ENCODE measurements around the gene CD80. TPM values are rescaled to one million over a fixed set of nuclear protein-coding genes. Genes with fewer than 3 reads are reported as not detected.

CD80 gene
- polyA plus RNA-seq, 1 of the 3 experiments (the other 2 are of a cell fraction) = not detected

DNA sequence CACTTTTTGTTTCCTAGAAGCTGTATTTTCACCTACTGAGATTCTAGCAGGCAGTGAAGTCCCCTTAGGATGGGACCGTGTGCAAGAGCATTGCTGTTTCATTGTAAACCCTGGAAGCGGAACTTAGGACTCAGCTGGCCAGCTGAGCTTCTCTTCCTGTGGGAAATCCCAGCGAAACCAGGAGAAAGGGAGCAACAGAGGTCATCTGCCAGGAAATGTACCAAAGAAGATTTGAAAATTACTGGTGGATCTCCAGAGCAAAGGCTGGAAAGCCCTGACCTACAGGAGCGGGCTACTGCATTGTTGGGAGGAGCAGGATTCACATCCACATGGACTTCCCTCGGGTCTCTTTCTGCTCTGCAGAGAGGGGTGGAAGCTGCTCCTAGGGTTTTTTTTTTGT is 12.3 kb upstream of the CD80 start:
- TF ChIP-seq ELF1 (IDR thresholded peaks at IDR 0.05) (no peak), RFX5 (IDR thresholded peaks at IDR 0.05; ENCODE audit: low read length) (no peak), MXI1 (IDR thresholded peaks at IDR 0.05; ENCODE audit: low read depth, low read length) (no peak), RCOR1 (IDR thresholded peaks at IDR 0.05; ENCODE audit: low read length) (no peak), EZH2phosphoT487 (IDR thresholded peaks at IDR 0.05; ENCODE audit: borderline replicate concordance, low read depth) (no peak), MAX (IDR thresholded peaks at IDR 0.05; ENCODE audit: low read depth) (no peak), CHD2 (IDR thresholded peaks at IDR 0.05; ENCODE audit: low read length, partially characterized antibody) (no peak), TCF12 (IDR thresholded peaks at IDR 0.05) (no peak), GATA2 (CRISPR knock-in tag; IDR thresholded peaks at IDR 0.05) (no peak), NRF1 (IDR thresholded peaks at IDR 0.05; ENCODE audit: low read depth, low read length) (no peak), SMC3 (IDR thresholded peaks at IDR 0.05; ENCODE audit: low read depth, low read length) (no peak), FOXJ3 (CRISPR knock-in tag; IDR thresholded peaks at IDR 0.05) (no peak)
- TF ChIP-seq, protein P1, sequence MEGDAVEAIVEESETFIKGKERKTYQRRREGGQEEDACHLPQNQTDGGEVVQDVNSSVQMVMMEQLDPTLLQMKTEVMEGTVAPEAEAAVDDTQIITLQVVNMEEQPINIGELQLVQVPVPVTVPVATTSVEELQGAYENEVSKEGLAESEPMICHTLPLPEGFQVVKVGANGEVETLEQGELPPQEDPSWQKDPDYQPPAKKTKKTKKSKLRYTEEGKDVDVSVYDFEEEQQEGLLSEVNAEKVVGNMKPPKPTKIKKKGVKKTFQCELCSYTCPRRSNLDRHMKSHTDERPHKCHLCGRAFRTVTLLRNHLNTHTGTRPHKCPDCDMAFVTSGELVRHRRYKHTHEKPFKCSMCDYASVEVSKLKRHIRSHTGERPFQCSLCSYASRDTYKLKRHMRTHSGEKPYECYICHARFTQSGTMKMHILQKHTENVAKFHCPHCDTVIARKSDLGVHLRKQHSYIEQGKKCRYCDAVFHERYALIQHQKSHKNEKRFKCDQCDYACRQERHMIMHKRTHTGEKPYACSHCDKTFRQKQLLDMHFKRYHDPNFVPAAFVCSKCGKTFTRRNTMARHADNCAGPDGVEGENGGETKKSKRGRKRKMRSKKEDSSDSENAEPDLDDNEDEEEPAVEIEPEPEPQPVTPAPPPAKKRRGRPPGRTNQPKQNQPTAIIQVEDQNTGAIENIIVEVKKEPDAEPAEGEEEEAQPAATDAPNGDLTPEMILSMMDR (IDR thresholded peaks at IDR 0.05) = no peak
- POLR2A ChIA-PET = no interaction called here
- Histone ChIP-seq H3K27ac (ENCODE audit: low read depth in 2 of 2, low read length in 1 of 2) (no peak overlapping the region), H3K9me2 (no peaks in the 10 kb centered on the region), H3K4me2 (no peak overlapping the region), H3K36me3 (replicated peaks in 1 of 2; ENCODE audit: control insufficient read depth in 1 of 2, insufficient read depth in 2 of 2, low read length in 1 of 2) (no peaks in the 10 kb centered on the region), H3K4me1 (ENCODE audit: control insufficient read depth in 1 of 2, insufficient read depth in 2 of 2, low read depth in 1 of 2, low read length in 1 of 2) (no peaks in the 10 kb centered on the region), H3K79me2 (ENCODE audit: insufficient read depth) (no peaks in the 10 kb centered on the region), H2AFZ (ENCODE audit: low read depth) (no peak overlapping the region), H3F3A (replicated peaks; ENCODE audit: insufficient read depth) (no peaks in the 10 kb centered on the region), H3K27me3 (ENCODE audit: insufficient read depth) (no peaks in the 10 kb centered on the region), H3K9ac (no peak overlapping the region), H4K20me1 (ENCODE audit: insufficient read depth) (no peaks in the 10 kb centered on the region), H3K9me3 (no peaks in the 10 kb centered on the region), H3K4me3 (ENCODE audit: low read depth in 2 of 2, low read length in 1 of 2) (no peak overlapping the region)
- DNase-seq = no peak
- 71% methylated on average over 5 of the region's 5 CpGs for WGBS (ENCODE audit: low lambda C conversion rate)
- CTCF ChIA-PET = no interaction called here

GRCh38 chr3:119571230-119571629 is 11.8 kb upstream of the CD80 start:
- Histone ChIP-seq H3K36me3 (replicated peaks in 1 of 2; ENCODE audit: control insufficient read depth in 1 of 2, insufficient read depth in 2 of 2, low read length in 1 of 2) (no peaks in the 10 kb centered on the region), H3K4me2 (no peak overlapping the region), H3K27ac (ENCODE audit: low read depth in 2 of 2, low read length in 1 of 2) (no peak overlapping the region), H4K20me1 (ENCODE audit: insufficient read depth) (no peaks in the 10 kb centered on the region), H3K4me1 (ENCODE audit: control insufficient read depth in 1 of 2, insufficient read depth in 2 of 2, low read depth in 1 of 2, low read length in 1 of 2) (no peaks in the 10 kb centered on the region), H3F3A (replicated peaks; ENCODE audit: insufficient read depth) (no peaks in the 10 kb centered on the region), H3K9ac (no peak overlapping the region), H3K9me3 (no peaks in the 10 kb centered on the region), H3K27me3 (ENCODE audit: insufficient read depth) (no peaks in the 10 kb centered on the region), H2AFZ (ENCODE audit: low read depth) (no peak overlapping the region), H3K9me2 (no peaks in the 10 kb centered on the region), H3K4me3 (ENCODE audit: low read depth in 2 of 2, low read length in 1 of 2) (no peak overlapping the region), H3K79me2 (ENCODE audit: insufficient read depth) (no peaks in the 10 kb centered on the region)
- TF ChIP-seq MAX (IDR thresholded peaks at IDR 0.05; ENCODE audit: low read depth) (no peak), SMC3 (IDR thresholded peaks at IDR 0.05; ENCODE audit: low read depth, low read length) (no peak), RCOR1 (IDR thresholded peaks at IDR 0.05; ENCODE audit: low read length) (no peak), GABPA (IDR thresholded peaks at IDR 0.05; ENCODE audit: low read depth) (no peak)
- TF ChIP-seq, protein P2, sequence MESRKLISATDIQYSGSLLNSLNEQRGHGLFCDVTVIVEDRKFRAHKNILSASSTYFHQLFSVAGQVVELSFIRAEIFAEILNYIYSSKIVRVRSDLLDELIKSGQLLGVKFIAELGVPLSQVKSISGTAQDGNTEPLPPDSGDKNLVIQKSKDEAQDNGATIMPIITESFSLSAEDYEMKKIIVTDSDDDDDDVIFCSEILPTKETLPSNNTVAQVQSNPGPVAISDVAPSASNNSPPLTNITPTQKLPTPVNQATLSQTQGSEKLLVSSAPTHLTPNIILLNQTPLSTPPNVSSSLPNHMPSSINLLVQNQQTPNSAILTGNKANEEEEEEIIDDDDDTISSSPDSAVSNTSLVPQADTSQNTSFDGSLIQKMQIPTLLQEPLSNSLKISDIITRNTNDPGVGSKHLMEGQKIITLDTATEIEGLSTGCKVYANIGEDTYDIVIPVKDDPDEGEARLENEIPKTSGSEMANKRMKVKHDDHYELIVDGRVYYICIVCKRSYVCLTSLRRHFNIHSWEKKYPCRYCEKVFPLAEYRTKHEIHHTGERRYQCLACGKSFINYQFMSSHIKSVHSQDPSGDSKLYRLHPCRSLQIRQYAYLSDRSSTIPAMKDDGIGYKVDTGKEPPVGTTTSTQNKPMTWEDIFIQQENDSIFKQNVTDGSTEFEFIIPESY (IDR thresholded peaks at IDR 0.05; ENCODE audit: borderline replicate concordance, low read depth) = no peak
- DNase-seq = no peak
- ChIA-PET CTCF (no interaction called here), POLR2A (no interaction called here)
- 100% methylated on average over 1 of the region's 1 CpG for WGBS (ENCODE audit: low lambda C conversion rate)

Measured in SK-N-SH (cell line).